ENCODE results near the gene MTMR4.

GRCh38 chr17:58480090-58480489 lies 34.3 kb downstream of the MTMR4 start:
- no peak for TF ChIP-seq CTCF (IDR thresholded peaks at IDR 0.05)
- no peak for TF ChIP-seq ZFX (IDR thresholded peaks at IDR 0.05; ENCODE audit: borderline replicate concordance)

All from 22Rv1 (cell line).